ENCODE results near the gene RAP1GDS1.
"Not testable (repeated sequence)": the region's sequence is repeated elsewhere in the genome, so short reads cannot be mapped to it uniquely, and the experiment has no call there.

DNA sequence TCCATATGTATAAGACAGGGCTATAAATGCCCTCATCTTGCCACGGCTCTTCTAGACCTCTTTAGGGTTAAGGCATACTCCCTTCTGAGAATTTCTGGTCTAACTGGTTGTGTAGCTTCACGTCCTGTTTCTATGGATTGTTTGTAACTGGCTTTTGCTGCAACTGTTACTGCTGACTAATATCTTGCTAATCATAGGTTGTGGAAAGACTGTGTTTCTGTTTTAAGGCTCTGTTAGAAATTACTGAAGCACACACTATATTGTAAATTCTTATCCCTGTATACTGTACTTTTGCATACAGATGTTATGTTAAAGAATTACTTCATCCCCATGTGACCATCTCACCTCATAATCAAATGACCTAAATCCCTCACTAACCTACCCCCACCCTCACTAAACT, 218.4 kb downstream of the RAP1GDS1 start:
- TF ChIP-seq, protein P1, sequence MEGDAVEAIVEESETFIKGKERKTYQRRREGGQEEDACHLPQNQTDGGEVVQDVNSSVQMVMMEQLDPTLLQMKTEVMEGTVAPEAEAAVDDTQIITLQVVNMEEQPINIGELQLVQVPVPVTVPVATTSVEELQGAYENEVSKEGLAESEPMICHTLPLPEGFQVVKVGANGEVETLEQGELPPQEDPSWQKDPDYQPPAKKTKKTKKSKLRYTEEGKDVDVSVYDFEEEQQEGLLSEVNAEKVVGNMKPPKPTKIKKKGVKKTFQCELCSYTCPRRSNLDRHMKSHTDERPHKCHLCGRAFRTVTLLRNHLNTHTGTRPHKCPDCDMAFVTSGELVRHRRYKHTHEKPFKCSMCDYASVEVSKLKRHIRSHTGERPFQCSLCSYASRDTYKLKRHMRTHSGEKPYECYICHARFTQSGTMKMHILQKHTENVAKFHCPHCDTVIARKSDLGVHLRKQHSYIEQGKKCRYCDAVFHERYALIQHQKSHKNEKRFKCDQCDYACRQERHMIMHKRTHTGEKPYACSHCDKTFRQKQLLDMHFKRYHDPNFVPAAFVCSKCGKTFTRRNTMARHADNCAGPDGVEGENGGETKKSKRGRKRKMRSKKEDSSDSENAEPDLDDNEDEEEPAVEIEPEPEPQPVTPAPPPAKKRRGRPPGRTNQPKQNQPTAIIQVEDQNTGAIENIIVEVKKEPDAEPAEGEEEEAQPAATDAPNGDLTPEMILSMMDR (conservative IDR thresholded peaks at IDR 0.05; ENCODE audit: low read depth, low read length), result not testable (repeated sequence)
- TF ChIP-seq EZH2phosphoT487 (IDR thresholded peaks at IDR 0.05; ENCODE audit: borderline replicate concordance, low read length), result not testable (repeated sequence)
